ENCODE results near the gene GALNT17.

DNA sequence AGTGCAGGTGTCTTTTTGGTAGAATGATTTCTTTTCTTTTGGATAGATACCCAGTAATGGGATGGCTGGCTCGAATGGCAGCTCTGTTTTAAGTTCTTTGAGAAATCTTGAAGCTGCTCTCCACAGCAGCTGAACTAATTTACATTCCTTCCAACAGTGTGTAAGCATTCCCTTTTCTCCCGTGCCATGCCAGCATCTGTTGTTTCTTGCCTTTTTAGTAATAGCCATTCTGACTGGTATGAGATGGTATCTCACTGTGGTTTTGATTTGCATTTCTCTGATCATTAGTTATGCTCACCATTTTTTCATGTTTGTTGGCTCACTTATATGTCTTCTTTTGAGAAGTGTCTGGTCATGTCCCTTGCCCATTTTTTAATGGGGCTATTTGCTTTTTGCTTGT, 486.3 kb downstream of the GALNT17 start:
- TF ChIP-seq, protein P1, sequence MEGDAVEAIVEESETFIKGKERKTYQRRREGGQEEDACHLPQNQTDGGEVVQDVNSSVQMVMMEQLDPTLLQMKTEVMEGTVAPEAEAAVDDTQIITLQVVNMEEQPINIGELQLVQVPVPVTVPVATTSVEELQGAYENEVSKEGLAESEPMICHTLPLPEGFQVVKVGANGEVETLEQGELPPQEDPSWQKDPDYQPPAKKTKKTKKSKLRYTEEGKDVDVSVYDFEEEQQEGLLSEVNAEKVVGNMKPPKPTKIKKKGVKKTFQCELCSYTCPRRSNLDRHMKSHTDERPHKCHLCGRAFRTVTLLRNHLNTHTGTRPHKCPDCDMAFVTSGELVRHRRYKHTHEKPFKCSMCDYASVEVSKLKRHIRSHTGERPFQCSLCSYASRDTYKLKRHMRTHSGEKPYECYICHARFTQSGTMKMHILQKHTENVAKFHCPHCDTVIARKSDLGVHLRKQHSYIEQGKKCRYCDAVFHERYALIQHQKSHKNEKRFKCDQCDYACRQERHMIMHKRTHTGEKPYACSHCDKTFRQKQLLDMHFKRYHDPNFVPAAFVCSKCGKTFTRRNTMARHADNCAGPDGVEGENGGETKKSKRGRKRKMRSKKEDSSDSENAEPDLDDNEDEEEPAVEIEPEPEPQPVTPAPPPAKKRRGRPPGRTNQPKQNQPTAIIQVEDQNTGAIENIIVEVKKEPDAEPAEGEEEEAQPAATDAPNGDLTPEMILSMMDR (IDR thresholded peaks at IDR 0.05) = no peak
- TF ChIP-seq POLR2A (IDR thresholded peaks at IDR 0.05; ENCODE audit: low read depth) = no peak

Data from esophagus muscularis mucosa (tissue), 3 donors.